Lung (tissue), 12 donors: ENCODE data around the gene FAM131C. TPM values are rescaled to one million over a fixed set of nuclear protein-coding genes. Genes with fewer than 3 reads are reported as not detected.

Experiments
- ATAC-seq: fragments of 200-7000 bp; cut with Tn5 transposase; one replicate; pipeline ENCODE4 v1.9.1; 2020; ENCODE audit warnings: moderate number of reproducible peaks; ENCODE audit not compliant: insufficient read depth, low FRiP score
- DNase-seq, 3 donors: peaks; one replicate each; pipeline ENCODE4 v3.0.0-alpha.2; 2013 to 2017
- H3K27ac ChIP-seq, 2 donors: one replicate each; pipeline ENCODE4 v1.5.1; 2013; ENCODE audit warnings: mild to moderate bottlenecking in 2 of 2, moderate library complexity in 2 of 2, control low read depth in 1 of 2, inconsistent platforms in 1 of 2, low read depth in 1 of 2, low read length in 1 of 2
- H3K27me3 ChIP-seq, 3 donors: one replicate each; pipeline ENCODE4 v1.5.1; 2013; ENCODE audit warnings: low read length in 2 of 3; ENCODE audit not compliant: control insufficient read depth in 3 of 3, insufficient read depth in 3 of 3
- H3K36me3 ChIP-seq, 4 donors: one replicate each; pipeline ENCODE4 v1.5.1; 2013; ENCODE audit warnings: low read length in 4 of 4, mild to moderate bottlenecking in 1 of 4, moderate library complexity in 1 of 4; ENCODE audit not compliant: control insufficient read depth in 4 of 4, insufficient read depth in 4 of 4
- H3K4me1 ChIP-seq, 5 donors: one replicate each; pipeline ENCODE4 v1.5.1; 2013; ENCODE audit warnings: low read length in 5 of 5, mild to moderate bottlenecking in 2 of 5, moderate library complexity in 1 of 5; ENCODE audit not compliant: control insufficient read depth in 5 of 5, insufficient read depth in 5 of 5
- H3K4me3 ChIP-seq: one replicate; pipeline ENCODE4 v1.5.1; 2013; ENCODE audit warnings: mild to moderate bottlenecking, control low read depth, moderate library complexity
- H3K9ac ChIP-seq, 2 donors: one replicate each; pipeline ENCODE4 v1.5.1; 2013; ENCODE audit warnings: low read length in 2 of 2, control low read depth in 1 of 2; ENCODE audit not compliant: insufficient read depth in 1 of 2
- H3K9me3 ChIP-seq, 4 donors: one replicate each; pipeline ENCODE4 v1.5.1; 2013; ENCODE audit warnings: low read length in 3 of 4, mild to moderate bottlenecking in 1 of 4, moderate library complexity in 1 of 4; ENCODE audit not compliant: control insufficient read depth in 4 of 4, insufficient read depth in 3 of 4
- WGBS, 2 donors: extraction: QIAGEN DNeasy Blood & Tissue Kit; methylation state at CpG; one replicate each; pipeline ENCODE4 v1.1.7; 2013; 5-methylcytosine and 5-hydroxymethylcytosine counted together
- polyA plus RNA-seq, 2 donors: library from polyadenylated mRNA; stranded (reverse); fragments of 200-250 nt; gene quantifications; one replicate each; pipeline ENCODE4 v1.2.1, GENCODE V29; 2013
- total RNA-seq, 2 donors: library from RNA; depleted of rRNA in 1 of 2; stranded (reverse); fragments of >200 nt in 1 of 2; gene quantifications; one replicate each; pipeline ENCODE4 v1.2.1, GENCODE V29; 2014 to 2021
- TF ChIP-seq, protein P1 (sequence below): IDR thresholded peaks from 2 replicates; pipeline ENCODE4 v1.5.1; 2012; ENCODE audit warnings: mild to moderate bottlenecking; ENCODE audit errors: control extremely low read depth, extremely low read depth
- donor health status: control.
- donor health status: control.
- donor health status: Bipolar disorder and iron deficiency.
- donor health status: healthy.
- donor health status: DM: yes; HTN: yes; CAD: no.

The FAM131C gene
- total and polyA plus RNA-seq, 4 donors, result not detected

DNA sequence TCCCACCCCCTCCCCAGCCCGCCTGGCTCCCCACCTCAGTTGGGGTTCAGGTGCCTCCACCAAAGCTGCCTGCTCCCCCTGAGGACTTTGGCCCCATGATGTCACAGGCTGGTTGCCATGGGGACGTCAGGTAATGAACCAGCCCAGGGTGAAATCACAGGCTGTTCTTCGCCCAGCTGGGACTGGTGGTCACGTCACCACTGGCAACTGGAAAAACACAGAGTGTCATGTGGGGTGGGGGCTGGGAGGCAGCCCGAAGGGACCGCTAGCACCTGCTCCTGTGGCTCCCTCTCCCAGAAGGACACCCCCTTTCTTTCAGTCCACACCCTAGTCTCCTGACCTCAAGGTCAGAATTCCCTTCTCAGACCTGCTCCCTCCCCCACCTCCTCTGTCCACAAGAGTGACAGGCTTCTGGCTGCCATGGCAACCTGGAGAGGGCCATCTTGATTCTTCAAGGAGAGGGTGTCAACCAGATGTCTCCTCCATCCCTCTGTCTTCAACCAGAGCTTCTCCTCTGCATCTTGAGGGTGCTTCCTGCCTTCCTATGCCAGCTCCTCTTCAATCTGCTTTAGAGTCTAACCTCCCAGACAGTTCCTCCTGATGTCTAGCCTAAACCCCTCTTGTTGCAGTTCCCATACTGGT lies 6.2 kb downstream of the FAM131C start:
- H3K27ac ChIP-seq, result no peak overlapping the region
- peaks cover 0 to 6% (median 4%) of the 10 kb centered on the region in 5 donors for H3K4me1 ChIP-seq
- H3K9ac ChIP-seq, result no peak overlapping the region
- H3K36me3 ChIP-seq, result no peaks in the 10 kb centered on the region
- H3K9me3 ChIP-seq, result no peaks in the 10 kb centered on the region
- TF ChIP-seq, protein P1, sequence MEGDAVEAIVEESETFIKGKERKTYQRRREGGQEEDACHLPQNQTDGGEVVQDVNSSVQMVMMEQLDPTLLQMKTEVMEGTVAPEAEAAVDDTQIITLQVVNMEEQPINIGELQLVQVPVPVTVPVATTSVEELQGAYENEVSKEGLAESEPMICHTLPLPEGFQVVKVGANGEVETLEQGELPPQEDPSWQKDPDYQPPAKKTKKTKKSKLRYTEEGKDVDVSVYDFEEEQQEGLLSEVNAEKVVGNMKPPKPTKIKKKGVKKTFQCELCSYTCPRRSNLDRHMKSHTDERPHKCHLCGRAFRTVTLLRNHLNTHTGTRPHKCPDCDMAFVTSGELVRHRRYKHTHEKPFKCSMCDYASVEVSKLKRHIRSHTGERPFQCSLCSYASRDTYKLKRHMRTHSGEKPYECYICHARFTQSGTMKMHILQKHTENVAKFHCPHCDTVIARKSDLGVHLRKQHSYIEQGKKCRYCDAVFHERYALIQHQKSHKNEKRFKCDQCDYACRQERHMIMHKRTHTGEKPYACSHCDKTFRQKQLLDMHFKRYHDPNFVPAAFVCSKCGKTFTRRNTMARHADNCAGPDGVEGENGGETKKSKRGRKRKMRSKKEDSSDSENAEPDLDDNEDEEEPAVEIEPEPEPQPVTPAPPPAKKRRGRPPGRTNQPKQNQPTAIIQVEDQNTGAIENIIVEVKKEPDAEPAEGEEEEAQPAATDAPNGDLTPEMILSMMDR, result no peak
- no peak overlapping the region for H3K4me3 ChIP-seq
- H3K27me3 ChIP-seq, result peaks cover 0 to under 1% (median 0%) of the 10 kb centered on the region in 3 donors
- 66 to 76% methylated on average over 5 to 6 of the region's 6 CpGs for WGBS, 2 donors
- ATAC-seq (no peak), DNase-seq (peak in 1 of 3 donors; percentile 51)

GRCh38 chr1:16066245-16066644 lies 7.2 kb downstream of the FAM131C start:
- ATAC-seq, result no peak
- peaks cover 0 to 6% (median 4%) of the 10 kb centered on the region in 5 donors for H3K4me1 ChIP-seq
- no peak overlapping the region for H3K9ac ChIP-seq
- no peaks in the 10 kb centered on the region for H3K27me3 ChIP-seq
- 88 to 90% methylated on average over 4 of the region's 4 CpGs for WGBS, 2 donors
- no peak overlapping the region for H3K4me3 ChIP-seq
- H3K27ac ChIP-seq, result no peak overlapping the region
- TF ChIP-seq, protein P1, result no peak
- H3K9me3 ChIP-seq, result no peaks in the 10 kb centered on the region
- DNase-seq, result no peak
- no peaks in the 10 kb centered on the region for H3K36me3 ChIP-seq

DNA sequence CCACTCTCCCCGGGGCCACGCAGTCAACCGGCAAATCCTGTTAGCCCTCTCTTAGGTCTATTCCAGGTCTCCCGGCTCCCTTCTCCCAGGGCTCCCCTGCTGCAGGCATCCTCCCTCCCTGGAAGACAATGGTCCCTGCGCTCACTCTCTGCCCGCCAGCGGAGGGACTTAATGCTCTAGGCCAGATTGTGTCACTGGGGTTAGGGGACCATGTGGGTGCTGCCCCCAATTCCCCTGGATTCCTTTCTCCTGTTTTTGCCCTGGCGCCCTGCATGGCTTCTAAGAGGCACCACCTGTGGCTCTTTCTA lies 8.2 kb downstream of the FAM131C start:
- H3K27ac ChIP-seq, result no peak overlapping the region
- no peak for DNase-seq
- ATAC-seq, result no peak

More for the DNA sequence above, 8.2 kb downstream of the FAM131C start:
- H3K4me1 ChIP-seq, result peaks cover 0 to 6% (median 4%) of the 10 kb centered on the region in 5 donors
- TF ChIP-seq, protein P1, result no peak
- no peak overlapping the region for H3K9ac ChIP-seq
- no peaks in the 10 kb centered on the region for H3K9me3 ChIP-seq
- no peaks in the 10 kb centered on the region for H3K36me3 ChIP-seq
- WGBS, 2 donors, result 83% methylated on average over 8 of the region's 8 CpGs
- H3K27me3 ChIP-seq, result no peaks in the 10 kb centered on the region
- H3K4me3 ChIP-seq, result no peak overlapping the region
